Measurements from ENCODE around the gene FBN2.

Gene FBN2

DNA sequence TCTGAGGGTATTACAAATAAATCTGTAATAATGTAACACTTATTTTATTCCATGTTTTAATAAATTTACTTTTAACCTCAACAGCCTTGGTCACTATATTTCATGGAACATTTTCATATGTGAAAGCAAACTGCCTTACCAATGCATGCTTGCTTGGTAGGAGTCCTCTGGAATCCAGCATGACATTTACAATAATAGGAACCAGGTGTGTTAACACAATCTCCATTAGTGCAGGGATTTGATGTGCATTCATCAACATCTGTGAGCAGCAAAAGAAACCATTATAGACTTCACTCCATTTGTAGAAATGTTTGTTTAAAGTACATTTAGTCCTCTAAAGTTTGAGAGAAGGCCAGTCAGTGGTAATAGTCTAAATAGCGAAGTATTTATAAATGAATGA, 159.4 kb downstream of the FBN2 start:
- ChIA-PET POLR2A (no interaction called here), CTCF (no interaction called here)
- TF ChIP-seq, protein P1, sequence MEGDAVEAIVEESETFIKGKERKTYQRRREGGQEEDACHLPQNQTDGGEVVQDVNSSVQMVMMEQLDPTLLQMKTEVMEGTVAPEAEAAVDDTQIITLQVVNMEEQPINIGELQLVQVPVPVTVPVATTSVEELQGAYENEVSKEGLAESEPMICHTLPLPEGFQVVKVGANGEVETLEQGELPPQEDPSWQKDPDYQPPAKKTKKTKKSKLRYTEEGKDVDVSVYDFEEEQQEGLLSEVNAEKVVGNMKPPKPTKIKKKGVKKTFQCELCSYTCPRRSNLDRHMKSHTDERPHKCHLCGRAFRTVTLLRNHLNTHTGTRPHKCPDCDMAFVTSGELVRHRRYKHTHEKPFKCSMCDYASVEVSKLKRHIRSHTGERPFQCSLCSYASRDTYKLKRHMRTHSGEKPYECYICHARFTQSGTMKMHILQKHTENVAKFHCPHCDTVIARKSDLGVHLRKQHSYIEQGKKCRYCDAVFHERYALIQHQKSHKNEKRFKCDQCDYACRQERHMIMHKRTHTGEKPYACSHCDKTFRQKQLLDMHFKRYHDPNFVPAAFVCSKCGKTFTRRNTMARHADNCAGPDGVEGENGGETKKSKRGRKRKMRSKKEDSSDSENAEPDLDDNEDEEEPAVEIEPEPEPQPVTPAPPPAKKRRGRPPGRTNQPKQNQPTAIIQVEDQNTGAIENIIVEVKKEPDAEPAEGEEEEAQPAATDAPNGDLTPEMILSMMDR (IDR thresholded peaks at IDR 0.05; ENCODE audit: control extremely low read depth, extremely low read depth, low read depth, missing control alignments): no peak
- DNase-seq (ENCODE audit: extremely low spot score): no peak

GRCh38 chr5:128378196-128378595, 159.8 kb downstream of the FBN2 start:
- ChIA-PET CTCF (no interaction called here), POLR2A (no interaction called here)
- DNase-seq (ENCODE audit: extremely low spot score): no peak
- TF ChIP-seq, protein P1 (IDR thresholded peaks at IDR 0.05; ENCODE audit: control extremely low read depth, extremely low read depth, low read depth, missing control alignments): no peak

DNA sequence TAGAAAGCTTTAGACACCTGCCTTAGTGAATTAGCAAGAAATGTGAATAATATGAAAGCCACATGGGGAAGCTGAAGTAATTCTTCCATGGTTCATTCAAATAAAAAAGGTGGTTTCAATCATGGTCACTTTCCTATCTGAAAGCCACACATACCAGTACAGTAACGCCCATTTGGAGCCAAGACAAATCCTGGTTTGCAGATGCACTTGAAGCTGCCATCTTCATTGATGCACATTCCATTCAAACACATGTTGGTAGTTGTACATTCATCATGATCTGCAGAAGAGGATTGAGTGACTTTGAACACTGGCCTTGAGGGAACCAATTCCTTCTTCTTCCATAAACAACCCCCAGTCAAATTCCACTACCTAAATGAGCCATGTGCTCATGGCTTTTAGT, 161.5 kb downstream of the FBN2 start:
- CTCF ChIA-PET: interaction anchor here (1.2 kb wide), 1 partner anchor 8 kb away, joined by 6 read pairs; no protein-coding TSS in a partner anchor
- DNase-seq (ENCODE audit: extremely low spot score): no peak
- TF ChIP-seq, protein P1 (IDR thresholded peaks at IDR 0.05; ENCODE audit: control extremely low read depth, extremely low read depth, low read depth, missing control alignments): no peak
- POLR2A ChIA-PET: no interaction called here

DNA sequence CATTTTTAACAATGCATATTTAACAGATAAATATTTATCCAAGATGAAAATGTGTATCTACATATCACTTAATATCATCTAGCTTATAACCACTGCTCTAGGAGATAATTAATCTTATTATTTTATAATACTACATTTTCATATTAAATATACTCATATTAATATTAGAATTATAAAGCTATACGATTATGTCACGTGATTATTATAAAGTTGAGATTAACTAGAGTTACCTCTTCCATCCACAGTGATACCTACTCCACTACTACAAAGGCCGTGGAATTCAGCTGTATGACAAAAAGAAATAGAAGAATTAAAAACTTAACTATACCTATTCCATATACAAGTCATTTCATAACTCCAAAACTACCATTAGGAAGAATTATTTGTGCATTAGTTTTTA, 171.9 kb downstream of the FBN2 start:
- POLR2A ChIA-PET: no interaction called here
- no peak for DNase-seq (ENCODE audit: extremely low spot score)
- CTCF ChIA-PET: interaction anchor here (1.4 kb wide), 1 partner anchor 20 kb away, joined by 3 read pairs; no protein-coding TSS in a partner anchor
- TF ChIP-seq, protein P1 (IDR thresholded peaks at IDR 0.05; ENCODE audit: control extremely low read depth, extremely low read depth, low read depth, missing control alignments): no peak

DNA sequence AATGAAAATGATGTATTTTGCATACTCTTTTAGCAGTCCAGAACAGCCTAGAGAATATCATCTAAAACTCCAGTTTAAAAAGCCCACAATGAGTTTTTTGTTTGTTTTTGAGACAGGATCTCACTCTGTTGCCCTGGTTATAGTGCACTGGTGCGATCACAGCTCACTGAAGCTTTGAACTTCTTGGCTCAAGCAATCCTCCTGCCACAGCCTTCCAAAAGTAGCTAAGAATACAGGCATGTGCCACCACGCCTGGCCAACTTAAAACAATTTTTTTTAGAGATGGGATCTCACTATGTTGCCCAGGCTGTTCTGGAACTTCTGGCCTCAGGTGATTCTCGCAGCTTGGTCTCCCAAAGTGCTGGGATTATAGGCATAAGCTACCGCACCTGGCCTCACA, 175.7 kb downstream of the FBN2 start:
- ChIA-PET POLR2A (no interaction called here), CTCF (interaction anchor here (1.3 kb wide), 1 partner anchor 10 kb away, joined by 5 read pairs; no protein-coding TSS in a partner anchor)
- DNase-seq (ENCODE audit: extremely low spot score): no peak
- TF ChIP-seq, protein P1 (IDR thresholded peaks at IDR 0.05; ENCODE audit: control extremely low read depth, extremely low read depth, low read depth, missing control alignments): no peak

- CTCF ChIA-PET: no interaction called here
Measured at GRCh38 chr5:128358826-128359225, 179.2 kb downstream of the FBN2 start.

More at GRCh38 chr5:128358826-128359225, 179.2 kb downstream of the FBN2 start:
- DNase-seq (ENCODE audit: extremely low spot score): no peak
- POLR2A ChIA-PET: no interaction called here
- TF ChIP-seq, protein P1 (IDR thresholded peaks at IDR 0.05; ENCODE audit: control extremely low read depth, extremely low read depth, low read depth, missing control alignments): no peak

Measured in GM10248 (cell line).